HepG2 (cell line): ENCODE data around the gene SAA4. TPM values are rescaled to one million over a fixed set of nuclear protein-coding genes. Genes with fewer than 3 reads are reported as not detected.

Experiments used
- ATAC-seq: fragments of 200-7000 bp; cut with Tn5 transposase; 3 replicates; pipeline ENCODE4 v1.9.1; 2020; ENCODE audit warnings: mild to moderate bottlenecking, moderate library complexity
- BruUV-seq: library from RNA; stranded (reverse); fragments of 400-500 nt; replicated peaks from 2 replicates; lab custom pipeline; 2021; lab: Mats Ljungman, UMichigan
- CTCF ChIA-PET: fragments of 300-600 bp; formaldehyde crosslinking; extraction: SDS; loops from one replicate; lab custom pipeline; 2021; ENCODE audit warnings: low total read pairs, inconsistent platforms, low intra/inter-chr PET ratio; lab: Yijun Ruan, JAX
- POLR2A ChIA-PET: fragments of 350-600 bp; sonication (Branson Sonifier 250); formaldehyde crosslinking; loops from one replicate; lab custom pipeline; 2020; ENCODE audit warnings: antibody characterized with exemption, inconsistent platforms; lab: Yijun Ruan, JAX
- DNase-seq: peaks from one replicate; pipeline ENCODE4 v3.0.0-alpha.2; 2015; ENCODE audit warnings: low spot score
- FAIRE-seq: peaks from 3 replicates; lab custom pipeline; 2011; peaks lifted over from hg19 to GRCh38; lab: Jason Lieb, UNC
- H2AFZ ChIP-seq: one replicate; pipeline ENCODE4 v1.6.1; 2011; ENCODE audit warnings: low read length, inconsistent platforms
- H3K27ac ChIP-seq: fragments of 300-600 bp; 3 replicates; pipeline ENCODE4 v1.8.0; 2011; ENCODE audit warnings: mixed run types, mild to moderate bottlenecking, mixed read lengths, low read length, inconsistent platforms; ENCODE audit not compliant: insufficient read depth; ENCODE audit errors: extremely low read length
- H3K27me3 ChIP-seq, 2 experiments: fragments of 200-600 bp in 1 of 2; 2 replicates in 1 of 2; 3 replicates in 1 of 2; pipeline versions ENCODE4 v1.6.0 to v1.8.0; 2011; ENCODE audit warnings: low read length in 2 of 2, mild to moderate bottlenecking in 2 of 2, moderate library complexity in 2 of 2, inconsistent platforms in 1 of 2; ENCODE audit not compliant: insufficient read depth in 2 of 2, control insufficient read depth in 1 of 2
- H3K36me3 ChIP-seq, 2 experiments: fragments of 200-600 bp in 1 of 2; replicated peaks in 1 of 2; 2 replicates in 1 of 2; 3 replicates in 1 of 2; pipeline versions ENCODE4 v1.5.1 to v1.8.0; 2011; ENCODE audit warnings: low read length in 2 of 2, inconsistent platforms in 1 of 2; ENCODE audit not compliant: insufficient read depth in 2 of 2, control insufficient read depth in 1 of 2
- H3K4me1 ChIP-seq: 2 replicates; pipeline ENCODE4 v1.5.1; 2012; ENCODE audit warnings: low read length, inconsistent platforms; ENCODE audit not compliant: insufficient read depth
- H3K4me2 ChIP-seq: 2 replicates; pipeline ENCODE4 v1.6.0; 2011; ENCODE audit warnings: low read depth, low read length, inconsistent platforms
- H3K4me3 ChIP-seq, 3 experiments: fragments of 200-600 bp in 1 of 3; sonication (generic), shearing (Covaris generic) in 1 of 3; replicated peaks in 1 of 3; 2 replicates each; pipeline ENCODE4 v1.5.1; 2011 to 2016; ENCODE audit warnings: low read length in 3 of 3, inconsistent platforms in 2 of 3, low read depth in 2 of 3, mild to moderate bottlenecking in 2 of 3, control low read depth in 1 of 3, mixed read lengths in 1 of 3; ENCODE audit not compliant: insufficient read depth in 1 of 3
- H3K79me2 ChIP-seq: one replicate; pipeline ENCODE4 v1.6.1; 2011; ENCODE audit warnings: low read length, inconsistent platforms; ENCODE audit not compliant: insufficient read depth
- H3K9ac ChIP-seq: 2 replicates; pipeline ENCODE4 v1.6.0; 2011; ENCODE audit warnings: mild to moderate bottlenecking, low read depth, low read length, inconsistent platforms; ENCODE audit not compliant: insufficient read depth
- H3K9me3 ChIP-seq: 2 replicates; pipeline ENCODE4 v1.5.1; 2012; ENCODE audit warnings: mild to moderate bottlenecking, low read length
- H4K20me1 ChIP-seq: 2 replicates; pipeline ENCODE4 v1.6.0; 2011; ENCODE audit warnings: inconsistent platforms, mild to moderate bottlenecking, low read length, moderate library complexity; ENCODE audit not compliant: insufficient read depth
- ASH2L ChIP-seq: fragments of 300-600, 200-600 bp; sonication (generic); IDR thresholded peaks from 2 replicates; pipeline ENCODE4 v1.7.0; 2017; ENCODE audit warnings: low read depth, mild to moderate bottlenecking, moderate library complexity, mixed read lengths, low read length; ENCODE audit not compliant: insufficient read length
- GFI1 ChIP-seq: sonication (generic); formaldehyde crosslinking; IDR thresholded peaks from 2 replicates; pipeline ENCODE4 v1.5.0; 2020; ENCODE audit warnings: missing genetic modification reagents, mild to moderate bottlenecking, borderline replicate concordance
- HDAC2 ChIP-seq: sonication (generic); formaldehyde crosslinking; IDR thresholded peaks from 2 replicates; pipeline ENCODE4 v1.4.0; 2020; ENCODE audit warnings: missing genetic modification reagents
- KAT8 ChIP-seq: IDR thresholded peaks from 2 replicates; pipeline ENCODE4 v1.6.1; 2016; ENCODE audit warnings: missing genetic modification reagents, missing compliant biosample characterization
- KDM1A ChIP-seq: IDR thresholded peaks from 2 replicates; pipeline ENCODE4 v1.6.1; 2016; ENCODE audit warnings: missing compliant biosample characterization
- NFATC3 ChIP-seq: sonication (generic); formaldehyde crosslinking; IDR thresholded peaks from 2 replicates; pipeline ENCODE4 v1.5.1; 2020; ENCODE audit warnings: mild to moderate bottlenecking, missing genetic modification reagents
- PCBP1 ChIP-seq: fragments of 200-400 bp; formaldehyde crosslinking; IDR thresholded peaks from 2 replicates; pipeline ENCODE4 v1.6.1; 2017; ENCODE audit warnings: mild to moderate bottlenecking, low read depth, low read length, borderline replicate concordance
- POGZ ChIP-seq: sonication (generic); formaldehyde crosslinking; IDR thresholded peaks from 2 replicates; pipeline ENCODE4 v1.4.0; 2020; ENCODE audit warnings: mild to moderate bottlenecking, missing genetic modification reagents
- SOX13 ChIP-seq, 3 experiments: fragments of 450-650 bp in 1 of 3; sonication (generic) in 1 of 3; formaldehyde crosslinking in 1 of 3; IDR thresholded peaks in 2 of 3; conservative IDR thresholded peaks in 1 of 3; 2 replicates each; pipeline versions ENCODE4 v1.5.0 to v1.6.1; 2016 to 2020; ENCODE audit warnings: antibody characterized with exemption in 1 of 3, mild to moderate bottlenecking in 1 of 3, missing compliant biosample characterization in 1 of 3, missing genetic modification reagents in 1 of 3, moderate library complexity in 1 of 3
- WIZ ChIP-seq: sonication (generic); formaldehyde crosslinking; IDR thresholded peaks from 2 replicates; pipeline ENCODE4 v1.5.1; 2020; ENCODE audit warnings: mild to moderate bottlenecking, missing genetic modification reagents
- XBP1 ChIP-seq: sonication (generic); formaldehyde crosslinking; IDR thresholded peaks from 2 replicates; pipeline ENCODE4 v1.5.0; 2020; ENCODE audit warnings: missing genetic modification reagents
- ZBTB37 ChIP-seq: sonication (generic); formaldehyde crosslinking; IDR thresholded peaks from 2 replicates; pipeline ENCODE4 v1.4.0; 2020; ENCODE audit warnings: mild to moderate bottlenecking, missing genetic modification reagents
- ZNF3 ChIP-seq: IDR thresholded peaks from 2 replicates; pipeline ENCODE4 v1.7.0; 2017; ENCODE audit warnings: inconsistent platforms
- ZNF652 ChIP-seq: IDR thresholded peaks from 2 replicates; pipeline ENCODE4 v1.6.1; 2016; ENCODE audit warnings: low read depth, borderline replicate concordance
- ZNF775 ChIP-seq: sonication (generic); formaldehyde crosslinking; IDR thresholded peaks from 2 replicates; pipeline ENCODE4 v1.4.0; 2020; ENCODE audit warnings: missing genetic modification reagents, mild to moderate bottlenecking, moderate library complexity, borderline replicate concordance
- WGBS: methylation state at CpG from one replicate; pipeline ENCODE4 v1.1.6; 2017; ENCODE audit warnings: low lambda C conversion rate; 5-methylcytosine and 5-hydroxymethylcytosine counted together
- in situ Hi-C: cut with HindIII; loops from 2 replicates; pipeline ENCODE4 v1.10.0; 2017; ENCODE audit warnings: low pct_unique_long_range_greater_than_20kb; ENCODE audit not compliant: extremely low pct_ligation_motif_present
- intact Hi-C: fragments of 100-400 bp; cut with micrococcal nuclease; formaldehyde crosslinking; loops from one replicate; pipeline ENCODE4 v1.10.0; 2022; ENCODE audit not compliant: unreplicated experiment
- polyA plus RNA-seq, 8 experiments: library from polyadenylated mRNA; depleted of rRNA in 3 of 8; stranded (reverse) in 7 of 8; unstranded in 1 of 8; fragments of >200 nt; fragmentation: Illumina TruSeq in 4 of 8; extraction: Trizol in 4 of 8; gene quantifications; 2 replicates each; pipeline versions ENCODE4 v1.2.1 to v1.2.3, GENCODE V29; 2011 to 2016; ENCODE audit warnings: low read depth in 4 of 8, missing spikeins in 1 of 8, mixed read lengths in 1 of 8; ENCODE audit not compliant: insufficient read depth in 1 of 8
- total RNA-seq, 5 experiments: library from RNA; depleted of rRNA; stranded (reverse); fragments of >200 nt; fragmentation: Illumina TruSeq; extraction: Trizol; gene quantifications; 2 replicates each; pipeline ENCODE4 v1.2.3, GENCODE V29; 2016; ENCODE audit warnings: low read depth in 1 of 5
- TF ChIP-seq, protein P1 (sequence below): sonication (generic); formaldehyde crosslinking; IDR thresholded peaks from 2 replicates; pipeline ENCODE4 v1.5.0; 2020; ENCODE audit warnings: missing genetic modification reagents

SAA4 gene
- total and polyA plus RNA-seq, 2 of the 13 experiments (the other 11 are each of a cell fraction or from before 2014, with no cell fraction given): 53.4 to 253 TPM

- POLR2A ChIA-PET: interaction anchor here (0.9 kb wide), 1 partner anchor 31 kb away, joined by 3 read pairs; no protein-coding TSS in a partner anchor
- ATAC-seq (no peak), FAIRE-seq (no peak), DNase-seq (no peak)
- no peak for TF ChIP-seq NFATC3 (CRISPR knock-in tag)
- Histone ChIP-seq H3K79me2 (no peaks in the 10 kb centered on the region), H2AFZ (no peak overlapping the region), H3K4me1 (peaks cover 66% of the 10 kb centered on the region), H3K4me3 (no peak overlapping the region), H3K36me3 (no peaks in the 10 kb centered on the region), H3K27ac (no peak overlapping the region), H4K20me1 (no peaks in the 10 kb centered on the region), H3K9ac (no peak overlapping the region), H3K4me2 (no peak overlapping the region), H3K9me3 (no peaks in the 10 kb centered on the region), H3K27me3 (no peaks in the 10 kb centered on the region)
- BruUV-seq: no TSS peak
- intact Hi-C loops: no loop called here
- 97% methylated on average over 14 of the region's 14 CpGs for WGBS
- in situ Hi-C loops: no loop called here
- CTCF ChIA-PET: no interaction called here
Measured at GRCh38 chr11:18261721-18262120, 25.1 kb upstream of the SAA4 start.

DNA sequence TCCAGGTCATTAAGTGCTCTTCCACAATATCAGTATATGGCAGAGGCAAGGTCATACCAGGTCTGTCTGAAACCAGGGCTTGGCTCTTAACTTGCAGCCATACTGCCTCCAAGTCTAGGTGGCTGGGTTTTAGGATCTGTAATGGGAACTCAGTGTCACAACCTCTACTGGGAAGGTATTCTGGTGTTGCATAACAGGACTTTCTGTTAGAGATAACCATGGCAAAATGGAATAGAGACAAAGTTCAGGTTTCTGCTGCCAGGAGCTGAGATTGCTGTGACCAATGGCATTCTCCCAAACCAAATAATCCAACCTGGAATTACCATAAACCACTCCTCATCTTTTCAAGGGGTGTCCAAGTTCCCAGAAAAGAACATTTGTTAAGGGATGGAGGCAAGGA lies 22.7 kb upstream of the SAA4 start:
- BruUV-seq: no TSS peak
- peaks cover 56% of the 10 kb centered on the region for H3K4me1 ChIP-seq
- in situ Hi-C loops: no loop called here
- TF ChIP-seq ZNF652 (no peak), XBP1 (CRISPR knock-in tag) (no peak), SOX13 (IDR thresholded peaks at IDR 0.05) (no peak), SOX13 (CRISPR knock-in tag; conservative IDR thresholded peaks at IDR 0.05 in 1 of 2, IDR thresholded peaks at IDR 0.05 in 1 of 2) (peak in 1 of 2 experiments; percentile 19; a peak in 1 of 4 replicates), ZBTB37 (CRISPR knock-in tag) (peak; percentile 59; the same call in 1 of the 2 replicates), HDAC2 (CRISPR knock-in tag) (peak; percentile 27; the same call in 1 of the 2 replicates), PCBP1 (no peak), GFI1 (peak; percentile 87), POGZ (CRISPR knock-in tag) (peak; percentile 61; the same call in 1 of the 2 replicates), KDM1A (CRISPR knock-in tag) (0 out of 2 replicates have a peak, but pooled peaks have one; percentile 16), ASH2L (peak; percentile 23), WIZ (CRISPR knock-in tag) (0 out of 2 replicates have a peak, but pooled peaks have one; percentile 56), ZNF775 (CRISPR knock-in tag) (no peak), ZNF3 (no peak), KAT8 (CRISPR knock-in tag) (peak; percentile 27; the same call in 1 of the 2 replicates)
- TF ChIP-seq, protein P1, sequence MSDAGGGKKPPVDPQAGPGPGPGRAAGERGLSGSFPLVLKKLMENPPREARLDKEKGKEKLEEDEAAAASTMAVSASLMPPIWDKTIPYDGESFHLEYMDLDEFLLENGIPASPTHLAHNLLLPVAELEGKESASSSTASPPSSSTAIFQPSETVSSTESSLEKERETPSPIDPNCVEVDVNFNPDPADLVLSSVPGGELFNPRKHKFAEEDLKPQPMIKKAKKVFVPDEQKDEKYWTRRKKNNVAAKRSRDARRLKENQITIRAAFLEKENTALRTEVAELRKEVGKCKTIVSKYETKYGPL: peak; percentile 98

More for the DNA sequence above, 22.7 kb upstream of the SAA4 start:
- ChIA-PET POLR2A (interaction anchor here (1.0 kb wide), 3 partner anchors 125 to 137 kb away, joined by 3 to 4 read pairs (median 4); partner anchors contain the start of gene LDHA), CTCF (no interaction called here)
- peak overlapping the region; percentile 50 for H3K4me2 ChIP-seq
- no peak overlapping the region for H2AFZ ChIP-seq
- H3K27me3 ChIP-seq: no peaks in the 10 kb centered on the region
- H3K79me2 ChIP-seq: no peaks in the 10 kb centered on the region
- H3K27ac ChIP-seq: no peak overlapping the region
- H3K9ac ChIP-seq: no peak overlapping the region
- FAIRE-seq (peak; percentile 96), ATAC-seq (peak; percentile 89), DNase-seq (peak; percentile 72)
- no peaks in the 10 kb centered on the region for H3K36me3 ChIP-seq
- no peaks in the 10 kb centered on the region for H4K20me1 ChIP-seq
- intact Hi-C loops: no loop called here
- H3K9me3 ChIP-seq: no peaks in the 10 kb centered on the region
- no peak overlapping the region for H3K4me3 ChIP-seq
